Activated T-helper 2 cell treated with anti-CD3 and anti-CD28 coated beads, Interferon-gamma antibody, Interleukin-2, Interleukin-4, amounts not matched to agents 10 μg/mL and 5 μg/mL and 100 μg/mL, durations not matched to agents 14 hours and 24 hours and 36 hours (primary cell): ENCODE measurements around the gene DNASE1L3. TPM values are rescaled to one million over a fixed set of nuclear protein-coding genes. Genes with fewer than 3 reads are reported as not detected.
"Not testable (repeated sequence)": the region's sequence is repeated elsewhere in the genome, so short reads cannot be mapped to it uniquely, and the experiment has no call there.

ENCODE experiments used
- DNase-seq: peaks from one replicate; pipeline ENCODE4 v3.0.0; 2021; ENCODE audit warnings: low spot score
- H3K27ac Mint-ChIP-seq: one replicate; pipeline ENCODE4 v1.8.0; 2021; ENCODE audit warnings: mixed read lengths
- H3K27me3 Mint-ChIP-seq: one replicate; pipeline ENCODE4 v1.8.0; 2021; ENCODE audit warnings: low read depth, mixed read lengths
- H3K36me3 Mint-ChIP-seq: one replicate; pipeline ENCODE4 v1.8.0; 2021; ENCODE audit warnings: low read depth, mixed read lengths
- H3K4me1 Mint-ChIP-seq: one replicate; pipeline ENCODE4 v1.8.0; 2021; ENCODE audit warnings: low read depth, mixed read lengths
- H3K4me3 Mint-ChIP-seq: one replicate; pipeline ENCODE4 v1.8.0; 2021; ENCODE audit warnings: low read depth, mild to moderate bottlenecking, moderate library complexity, mixed read lengths
- H3K9me3 Mint-ChIP-seq: one replicate; pipeline ENCODE4 v1.8.0; 2021; ENCODE audit warnings: mixed read lengths
- intact Hi-C: fragments of 100-400 bp; cut with micrococcal nuclease; formaldehyde crosslinking; loops from one replicate; pipeline ENCODE4 v1.15.1; 2023
- total RNA-seq: library from RNA; stranded (reverse); gene quantifications from 2 replicates; pipeline ENCODE4 v1.2.3, GENCODE V29; 2022

DNASE1L3 gene
- total RNA-seq, 1 donor from 2014 or later: not detected

GRCh38 chr3:58227933-58228332 is 17.2 kb upstream of the DNASE1L3 start:
- H3K4me3 Mint-ChIP-seq, H3K4me1 Mint-ChIP-seq, H3K27ac Mint-ChIP-seq, H3K9me3 Mint-ChIP-seq, intact Hi-C loops, DNase-seq, H3K36me3 Mint-ChIP-seq: not testable (repeated sequence)
- H3K27me3 Mint-ChIP-seq: peaks cover 35% of the 10 kb centered on the region

DNA sequence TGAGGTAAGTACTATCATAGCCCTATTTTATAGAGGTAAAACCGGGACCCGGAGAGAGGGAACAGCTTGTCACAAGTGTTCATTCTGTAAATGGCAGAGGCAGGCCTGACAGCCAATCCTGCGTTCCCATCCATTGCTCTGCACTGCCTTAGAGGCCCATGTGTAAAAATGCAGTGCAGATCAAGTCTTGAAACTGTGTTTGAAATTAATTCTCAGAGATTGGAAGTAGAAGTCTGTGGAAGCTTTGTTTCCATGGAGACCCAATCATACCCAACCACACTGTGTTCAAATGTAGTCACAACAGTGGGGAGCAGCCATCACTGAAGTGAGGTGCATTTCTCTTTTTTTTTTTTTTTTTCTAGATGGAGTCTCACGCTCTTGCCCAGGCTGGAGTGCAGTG is 13.1 kb upstream of the DNASE1L3 start:
- Mint-ChIP-seq H3K27me3 (peaks cover 7% of the 10 kb centered on the region), H3K4me3 (no peak overlapping the region), H3K4me1 (peaks cover 15% of the 10 kb centered on the region), H3K36me3 (no peaks in the 10 kb centered on the region), H3K27ac (no peak overlapping the region), H3K9me3 (no peaks in the 10 kb centered on the region)
- no peak for DNase-seq
- intact Hi-C loops: no loop called here

GRCh38 chr3:58222161-58222724 is 11.5 kb upstream of the DNASE1L3 start:
- Mint-ChIP-seq H3K36me3 (no peaks in the 10 kb centered on the region), H3K4me1 (peaks cover 23% of the 10 kb centered on the region), H3K27ac (no peak overlapping the region), H3K27me3 (peaks cover 6% of the 10 kb centered on the region), H3K4me3 (no peak overlapping the region), H3K9me3 (no peaks in the 10 kb centered on the region)
- intact Hi-C loops: no loop called here
- no peak for DNase-seq

DNA sequence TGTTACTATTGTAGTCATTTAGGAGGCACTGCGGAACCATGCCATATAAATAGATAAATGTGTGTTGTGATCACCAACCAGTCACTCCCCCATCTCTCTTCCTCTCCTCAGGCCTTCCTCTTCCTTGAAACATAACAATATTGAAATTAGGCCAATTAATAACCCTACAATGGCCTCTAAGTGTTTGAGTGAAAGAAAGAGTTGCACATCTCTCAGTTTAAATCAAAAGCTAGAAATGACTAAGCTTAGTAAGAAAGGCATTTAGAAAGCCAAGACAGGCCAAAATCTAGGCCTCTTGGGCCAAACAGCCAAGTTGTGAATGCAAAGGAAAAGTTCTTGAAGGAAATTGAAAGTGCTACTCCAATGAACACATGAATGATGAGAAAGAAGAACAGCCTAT is 8.1 kb upstream of the DNASE1L3 start:
- DNase-seq: no peak
- H3K9me3 Mint-ChIP-seq: no peaks in the 10 kb centered on the region
- intact Hi-C loops: loop anchor here (5.0 kb wide), 1 partner anchor 42 kb away; no protein-coding TSS in a partner anchor

DNA sequence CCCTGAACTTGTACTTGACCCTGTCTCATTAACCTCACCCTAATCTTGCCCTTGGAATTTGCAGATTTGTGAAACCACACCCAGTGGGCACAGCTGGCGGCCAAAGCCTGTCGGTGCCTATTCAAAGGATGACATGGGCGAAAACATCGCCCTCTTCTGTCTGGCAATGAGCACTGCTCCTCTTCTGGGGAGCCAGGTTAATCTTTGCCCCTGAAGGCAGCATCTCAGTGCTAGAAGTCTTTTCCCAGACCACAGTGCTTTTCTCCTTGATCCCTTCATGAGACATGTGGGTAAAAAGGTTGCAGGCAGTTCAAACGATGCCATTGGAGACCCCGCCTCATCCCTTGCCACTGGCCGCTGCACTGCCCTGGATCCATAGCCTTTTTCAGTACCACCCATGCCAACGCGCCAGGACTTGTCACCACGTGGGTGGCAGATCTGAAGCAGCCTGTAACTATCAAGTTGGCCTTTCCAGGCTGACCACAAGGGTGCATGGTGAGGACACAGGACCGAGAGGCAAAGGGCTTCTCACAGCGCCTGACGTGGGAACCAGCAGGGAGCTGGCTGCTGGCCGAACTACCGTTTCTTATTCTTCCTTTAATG is 6.5 kb upstream of the DNASE1L3 start:
- intact Hi-C loops: loop anchor here (1.0 to 5.0 kb wide), 3 partner anchors 19 to 40 kb away; partner anchors contain the start of gene ABHD6
- Mint-ChIP-seq H3K4me1 (peaks cover 45% of the 10 kb centered on the region), H3K27ac (no peak overlapping the region), H3K4me3 (no peak overlapping the region), H3K9me3 (no peaks in the 10 kb centered on the region), H3K27me3 (no peaks in the 10 kb centered on the region), H3K36me3 (no peaks in the 10 kb centered on the region)
- DNase-seq: peak; percentile 44

More for the DNA sequence above, 8.1 kb upstream of the DNASE1L3 start:
- no peaks in the 10 kb centered on the region for H3K36me3 Mint-ChIP-seq
- H3K27ac Mint-ChIP-seq: no peak overlapping the region
- no peaks in the 10 kb centered on the region for H3K27me3 Mint-ChIP-seq
- peaks cover 47% of the 10 kb centered on the region for H3K4me1 Mint-ChIP-seq
- H3K4me3 Mint-ChIP-seq: no peak overlapping the region

DNA sequence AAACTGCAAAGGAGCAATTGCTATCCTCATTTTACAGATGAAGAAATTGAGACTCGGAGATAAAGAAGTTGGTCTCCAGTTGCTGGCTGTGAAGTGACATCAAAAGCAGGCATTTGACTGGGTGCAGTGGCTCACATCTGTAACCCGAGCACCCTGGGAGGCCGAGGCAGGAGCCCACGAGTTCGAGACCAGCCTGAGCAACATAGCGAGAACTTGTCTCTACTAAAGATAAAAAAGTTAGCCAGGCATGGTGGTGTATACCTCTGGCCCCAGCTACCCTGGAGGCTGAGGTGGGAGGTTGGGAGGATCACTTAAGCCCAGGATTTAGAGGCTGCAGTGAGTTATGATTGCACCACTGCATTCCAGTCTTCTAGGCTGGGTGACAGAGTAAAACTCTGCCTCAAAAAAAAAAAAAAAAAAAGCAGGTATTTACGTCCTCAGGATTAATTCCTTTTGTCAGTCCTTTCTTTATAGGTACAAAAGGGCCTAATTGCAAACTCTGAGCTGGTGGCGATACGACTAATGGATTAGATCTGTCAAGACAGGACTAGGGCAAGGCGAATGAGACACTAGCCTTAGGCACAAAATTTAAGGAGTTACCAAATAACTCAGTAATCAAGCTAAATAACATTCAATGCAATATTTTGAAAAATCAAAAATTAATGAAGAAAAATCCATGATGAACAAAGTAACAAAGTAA is 5.9 kb upstream of the DNASE1L3 start:
- Mint-ChIP-seq H3K4me1 (peaks cover 45% of the 10 kb centered on the region), H3K36me3 (no peaks in the 10 kb centered on the region), H3K27ac (no peak overlapping the region), H3K27me3 (no peaks in the 10 kb centered on the region), H3K9me3 (no peaks in the 10 kb centered on the region), H3K4me3 (no peak overlapping the region)
- no peak for DNase-seq
- intact Hi-C loops: loop anchor here (1.0 to 5.0 kb wide), 3 partner anchors 20 to 39 kb away; partner anchors contain the start of gene ABHD6

DNA sequence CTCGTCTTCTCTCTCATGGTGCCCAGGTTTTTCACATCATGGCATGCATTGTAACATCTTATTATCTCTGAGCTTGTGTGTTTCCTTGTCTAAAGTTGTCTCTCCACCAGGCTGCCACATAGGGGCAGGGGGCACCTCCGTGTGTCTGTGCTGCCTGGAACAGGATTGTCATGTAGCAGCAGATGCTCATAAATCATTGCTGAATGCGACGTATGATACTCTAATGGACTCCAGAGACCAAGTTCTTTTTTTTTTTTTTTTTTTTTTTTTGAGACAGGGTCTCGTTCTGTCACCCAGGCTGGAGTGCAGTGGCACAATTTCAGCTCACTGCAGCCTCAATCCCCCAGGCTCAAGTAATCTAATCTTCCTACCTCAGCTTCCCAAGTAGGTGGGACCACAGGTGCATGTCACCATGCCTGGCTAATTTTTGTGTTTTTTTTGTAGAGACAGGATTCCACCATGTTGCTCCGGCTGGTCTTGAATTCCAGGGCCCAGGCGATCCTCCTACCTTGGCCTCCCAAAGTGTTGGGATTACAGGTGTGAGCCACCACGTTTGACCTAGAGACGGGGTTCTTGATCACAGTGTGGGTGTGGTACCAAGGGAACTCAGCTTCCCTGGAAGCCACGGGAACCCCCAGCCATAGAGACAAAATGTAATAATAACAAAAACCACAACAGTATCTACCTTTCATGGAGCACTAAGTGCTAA is 4.7 kb upstream of the DNASE1L3 start:
- H3K9me3 Mint-ChIP-seq: no peaks in the 10 kb centered on the region
- peaks cover 41% of the 10 kb centered on the region for H3K4me1 Mint-ChIP-seq
- intact Hi-C loops: loop anchor here (2.0 to 5.0 kb wide), 4 partner anchors 17 to 45 kb away; partner anchors contain the start of gene ABHD6
- peaks cover 5% of the 10 kb centered on the region for H3K27me3 Mint-ChIP-seq
- no peaks in the 10 kb centered on the region for H3K36me3 Mint-ChIP-seq
- peak overlapping the region; percentile 15 for H3K4me3 Mint-ChIP-seq
- DNase-seq: no peak
- H3K27ac Mint-ChIP-seq: peak overlapping the region; percentile 68

- peak overlapping the region; percentile 68 for H3K27ac Mint-ChIP-seq
- no peaks in the 10 kb centered on the region for H3K9me3 Mint-ChIP-seq
- H3K27me3 Mint-ChIP-seq: peaks cover 9% of the 10 kb centered on the region
- intact Hi-C loops: loop anchor here (1.0 to 5.0 kb wide), 4 partner anchors 8 to 46 kb away; no protein-coding TSS in a partner anchor
- DNase-seq: no peak
- H3K36me3 Mint-ChIP-seq: no peaks in the 10 kb centered on the region
- peak overlapping the region; percentile 15 for H3K4me3 Mint-ChIP-seq
- H3K4me1 Mint-ChIP-seq: peaks cover 41% of the 10 kb centered on the region
These were observed 3.9 kb upstream of the DNASE1L3 start for GRCh38 chr3:58214484-58215316.

GRCh38 chr3:58209933-58210332 is 839 bp downstream of the DNASE1L3 start:
- Mint-ChIP-seq H3K9me3 (no peaks in the 10 kb centered on the region), H3K27ac (peak overlapping the region; percentile 8), H3K36me3 (no peaks in the 10 kb centered on the region), H3K4me3 (no peak overlapping the region), H3K4me1 (peaks cover 31% of the 10 kb centered on the region), H3K27me3 (peaks cover 14% of the 10 kb centered on the region)
- intact Hi-C loops: no loop called here
- no peak for DNase-seq

DNA sequence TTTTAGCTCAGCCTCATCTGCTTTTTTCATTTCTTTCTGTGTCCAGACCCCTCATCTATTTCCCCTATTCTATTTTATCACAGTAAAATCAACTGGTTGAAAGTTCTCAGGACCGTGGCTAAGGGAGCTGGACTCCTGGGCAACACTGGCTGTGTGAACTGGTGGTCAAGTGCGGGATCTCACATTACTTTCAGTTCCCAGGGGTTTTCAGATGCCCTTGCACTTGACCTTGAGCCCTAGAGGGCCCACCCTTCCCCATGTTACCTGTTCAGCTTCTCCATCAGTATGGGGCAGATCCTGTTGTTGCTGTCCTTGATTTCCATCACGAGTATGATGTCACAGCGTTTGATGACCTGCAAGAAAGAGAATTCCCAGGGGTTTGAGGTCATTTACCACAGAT is 2.8 kb downstream of the DNASE1L3 start:
- intact Hi-C loops: no loop called here
- no peaks in the 10 kb centered on the region for H3K9me3 Mint-ChIP-seq
- no peak overlapping the region for H3K4me3 Mint-ChIP-seq
- H3K27ac Mint-ChIP-seq: no peak overlapping the region
- peaks cover 14% of the 10 kb centered on the region for H3K27me3 Mint-ChIP-seq
- H3K36me3 Mint-ChIP-seq: no peaks in the 10 kb centered on the region
- peaks cover 20% of the 10 kb centered on the region for H3K4me1 Mint-ChIP-seq
- no peak for DNase-seq

GRCh38 chr3:58206406-58207011 is 4.3 kb downstream of the DNASE1L3 start:
- Mint-ChIP-seq H3K4me1 (peaks cover 20% of the 10 kb centered on the region), H3K27ac (peak overlapping the region; percentile 79), H3K36me3 (no peaks in the 10 kb centered on the region), H3K27me3 (peaks cover 14% of the 10 kb centered on the region), H3K4me3 (no peak overlapping the region), H3K9me3 (no peaks in the 10 kb centered on the region)
- DNase-seq: peak; percentile 13
- intact Hi-C loops: loop anchor here (1.0 kb wide), 1 partner anchor 8 kb away; no protein-coding TSS in a partner anchor
